GM23338 (cell line): ENCODE measurements around the gene ELFN2. TPM values are rescaled to one million over a fixed set of nuclear protein-coding genes. Genes with fewer than 3 reads are reported as not detected.

Experiments
- ATAC-seq: fragments of 200-7000 bp; cut with Tn5 transposase; 3 replicates; pipeline ENCODE4 v1.9.1; 2020
- DNase-seq: peaks from one replicate; pipeline ENCODE4 v3.0.0-alpha.2; 2015; ENCODE audit warnings: low spot score
- H2AFZ ChIP-seq: fragments of 200-600 bp; sonication (generic); 2 replicates; pipeline ENCODE4 v1.8.0; 2016; ENCODE audit warnings: antibody characterized with exemption, mild to moderate bottlenecking, moderate library complexity
- H3F3A ChIP-seq: fragments of 200-600 bp; sonication (generic); replicated peaks from 2 replicates; pipeline ENCODE4 v1.8.0; 2017; ENCODE audit warnings: antibody characterized with exemption, mixed run types, low read depth
- H3K27ac ChIP-seq: fragments of 200-600 bp; sonication (generic); 2 replicates; pipeline ENCODE4 v1.6.1; 2016; ENCODE audit warnings: low read depth
- H3K27me3 ChIP-seq: fragments of 200-600 bp; sonication (generic); 2 replicates; pipeline ENCODE4 v1.8.0; 2016; ENCODE audit warnings: mild to moderate bottlenecking, mixed run types, moderate library complexity; ENCODE audit not compliant: insufficient read depth
- H3K36me3 ChIP-seq: fragments of 200-600 bp; sonication (generic); 2 replicates; pipeline ENCODE4 v1.8.0; 2016; ENCODE audit warnings: mild to moderate bottlenecking; ENCODE audit not compliant: insufficient read depth
- H3K4me1 ChIP-seq: fragments of 200-600 bp; sonication (generic); 2 replicates; pipeline ENCODE4 v1.8.0; 2016; ENCODE audit warnings: mild to moderate bottlenecking, moderate library complexity; ENCODE audit not compliant: insufficient read depth
- H3K4me2 ChIP-seq: fragments of 200-600 bp; sonication (generic); 2 replicates; pipeline ENCODE4 v1.7.1; 2017; ENCODE audit warnings: mixed run types
- H3K4me3 ChIP-seq: fragments of 200-600 bp; sonication (generic); 2 replicates; pipeline ENCODE4 v1.6.1; 2016; ENCODE audit warnings: mixed run types
- H3K79me2 ChIP-seq: fragments of 200-600 bp; sonication (generic); replicated peaks from 2 replicates; pipeline ENCODE4 v1.8.0; 2017; ENCODE audit warnings: mild to moderate bottlenecking; ENCODE audit not compliant: insufficient read depth
- H3K9me2 ChIP-seq: fragments of 200-600 bp; sonication (generic); 2 replicates; pipeline ENCODE4 v1.8.0; 2017; ENCODE audit not compliant: insufficient read depth
- H4K20me1 ChIP-seq: fragments of 200-600 bp; sonication (generic); replicated peaks from 2 replicates; pipeline ENCODE4 v1.8.0; 2017; ENCODE audit warnings: mild to moderate bottlenecking; ENCODE audit not compliant: insufficient read depth
- H3K27ac Mint-ChIP-seq: 2 replicates; pipeline ENCODE4 v1.8.0; 2020; ENCODE audit warnings: inconsistent platforms, mild to moderate bottlenecking, moderate library complexity, mixed read lengths
- H3K27me3 Mint-ChIP-seq: 3 replicates; pipeline ENCODE4 v1.8.0; 2022; ENCODE audit warnings: low read depth, mild to moderate bottlenecking, moderate library complexity, mixed read lengths, inconsistent platforms; ENCODE audit not compliant: insufficient read depth, poor library complexity
- H3K36me3 Mint-ChIP-seq: 3 replicates; pipeline ENCODE4 v1.8.0; 2021; ENCODE audit warnings: low read depth, mild to moderate bottlenecking, inconsistent platforms, moderate library complexity, mixed read lengths
- H3K4me1 Mint-ChIP-seq: 3 replicates; pipeline ENCODE4 v1.8.0; 2020; ENCODE audit warnings: mild to moderate bottlenecking, inconsistent platforms, mixed read lengths
- H3K4me3 Mint-ChIP-seq: 3 replicates; pipeline ENCODE4 v1.8.0; 2021; ENCODE audit warnings: moderate library complexity, mild to moderate bottlenecking, inconsistent platforms, mixed read lengths
- H3K9me3 Mint-ChIP-seq: 3 replicates; pipeline ENCODE4 v1.8.0; 2020; ENCODE audit warnings: moderate library complexity, mild to moderate bottlenecking, inconsistent platforms, mixed read lengths
- CREB1 ChIP-seq: fragments of 250-450 bp; sonication (Bioruptor Pico); IDR thresholded peaks from 2 replicates; pipeline ENCODE4 v1.5.0; 2020; ENCODE audit warnings: low read depth, mild to moderate bottlenecking, moderate library complexity
- EZH2 ChIP-seq: fragments of 200-600 bp; sonication (generic); IDR thresholded peaks from one replicate; pipeline ENCODE4 v1.8.0; 2017; ENCODE audit warnings: antibody characterized with exemption, mild to moderate bottlenecking, low read depth; ENCODE audit not compliant: unreplicated experiment
- EZH2phosphoT487 ChIP-seq: fragments of 200-600 bp; sonication (generic); IDR thresholded peaks from one replicate; pipeline ENCODE4 v1.8.1; 2018; ENCODE audit warnings: antibody characterized with exemption; ENCODE audit not compliant: unreplicated experiment
- JUNB ChIP-seq: IDR thresholded peaks from one replicate; pipeline ENCODE4 v1.6.1; 2016; ENCODE audit warnings: antibody characterized with exemption; ENCODE audit not compliant: unreplicated experiment
- NANOG ChIP-seq: IDR thresholded peaks from 2 replicates; pipeline ENCODE4 v1.6.1; 2016; ENCODE audit warnings: antibody characterized with exemption, borderline replicate concordance
- POLR2AphosphoS5 ChIP-seq: IDR thresholded peaks from 2 replicates; pipeline ENCODE4 v1.6.1; 2016; ENCODE audit warnings: antibody characterized with exemption, low read depth
- STAT1 ChIP-seq: IDR thresholded peaks from one replicate; pipeline ENCODE4 v1.6.1; 2016; ENCODE audit warnings: antibody characterized with exemption; ENCODE audit not compliant: unreplicated experiment
- ZNF114 ChIP-seq: fragments of 250-450 bp; sonication (Bioruptor Pico); IDR thresholded peaks from 2 replicates; pipeline ENCODE4 v1.5.0; 2020; ENCODE audit warnings: mild to moderate bottlenecking, moderate library complexity
- ZNF331 ChIP-seq: fragments of 250-450 bp; sonication (Bioruptor Pico); IDR thresholded peaks from 2 replicates; pipeline ENCODE4 v1.5.0; 2020; ENCODE audit warnings: low read depth, mild to moderate bottlenecking, moderate library complexity
- polyA plus RNA-seq: library from polyadenylated mRNA; unstranded; fragments of >200 nt; fragmentation: Nextera tagmentation; extraction: Ambion mirVana; gene quantifications from 2 replicates; pipeline ENCODE4 v1.2.1, GENCODE V29; 2016
- total RNA-seq: library from RNA; depleted of rRNA; stranded (reverse); fragments of >200 nt; shearing (Covaris generic); gene quantifications from 2 replicates; pipeline ENCODE4 v1.2.3, GENCODE V29; 2014
- TF ChIP-seq, protein P1 (sequence below): IDR thresholded peaks from one replicate; pipeline ENCODE4 v1.6.1; 2018; ENCODE audit warnings: antibody characterized with exemption; ENCODE audit not compliant: unreplicated experiment
- TF ChIP-seq, protein P2 (sequence below), 2 experiments: fragments of 200-600 bp in 1 of 2; sonication (generic) in 1 of 2; conservative IDR thresholded peaks; 2 replicates each; pipeline versions ENCODE4 v1.5.1 to v1.6.1; 2016 to 2017; ENCODE audit warnings: antibody characterized with exemption in 2 of 2, low read depth in 2 of 2, mild to moderate bottlenecking in 2 of 2, moderate library complexity in 1 of 2
- TF ChIP-seq, protein P3 (sequence below): IDR thresholded peaks from 2 replicates; pipeline ENCODE4 v1.6.1; 2016; ENCODE audit warnings: antibody characterized with exemption

The ELFN2 gene
- total and polyA plus RNA-seq, 2 experiments from 2014 or later = 0.18 to 0.35 TPM

DNA sequence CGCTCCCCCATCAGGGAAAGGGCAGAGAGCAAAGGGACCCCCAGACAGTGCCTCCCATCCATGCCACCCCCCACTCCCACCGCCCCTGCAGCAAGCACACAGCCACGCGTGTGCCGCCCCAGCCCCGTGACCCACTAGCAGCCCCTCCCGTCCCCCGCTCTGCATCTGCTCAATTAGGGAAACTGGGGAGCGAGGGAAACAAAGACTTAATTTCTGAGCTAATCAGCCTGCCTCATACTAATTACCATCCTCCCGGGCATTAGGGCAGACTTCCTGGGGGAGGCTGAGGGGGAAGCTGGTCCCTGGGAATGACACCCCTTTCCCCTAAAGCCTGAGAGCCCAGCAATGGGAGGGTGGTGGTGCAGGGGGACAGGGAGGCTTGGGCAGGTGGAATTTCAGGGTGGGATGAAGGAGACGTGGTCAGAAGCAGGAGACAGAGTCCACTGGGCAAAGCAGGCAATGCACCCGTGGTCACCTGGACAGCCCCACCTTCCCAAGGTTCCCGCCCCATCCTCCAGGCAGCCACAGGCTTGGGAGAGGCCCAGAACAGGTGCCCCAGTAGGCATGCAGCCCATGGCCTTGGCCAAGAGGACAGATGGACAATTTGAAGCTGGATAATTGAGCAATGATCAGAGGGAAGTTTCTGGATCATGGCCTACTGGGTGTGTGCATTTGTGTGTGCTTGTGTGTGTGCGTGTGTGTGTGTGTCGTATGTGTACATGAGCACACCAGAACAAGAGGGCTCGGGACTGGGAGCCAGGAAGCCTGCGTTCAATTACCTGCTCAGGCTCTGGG is 20.6 kb downstream of the ELFN2 start:
- Mint-ChIP-seq H3K27ac (no peak overlapping the region), H3K4me3 (no peak overlapping the region), H3K9me3 (no peaks in the 10 kb centered on the region), H3K27me3 (peaks cover 10% of the 10 kb centered on the region), H3K36me3 (no peaks in the 10 kb centered on the region), H3K4me1 (peaks cover 25% of the 10 kb centered on the region)
- Histone ChIP-seq H3K79me2 (no peaks in the 10 kb centered on the region), H3F3A (no peaks in the 10 kb centered on the region), H4K20me1 (no peaks in the 10 kb centered on the region), H3K4me3 (no peak overlapping the region), H2AFZ (no peak overlapping the region), H3K27me3 (no peaks in the 10 kb centered on the region), H3K4me1 (peaks cover 3% of the 10 kb centered on the region; the same call in 1 of the 2 replicates), H3K27ac (no peak overlapping the region), H3K4me2 (no peak overlapping the region), H3K36me3 (no peaks in the 10 kb centered on the region), H3K9me2 (no peaks in the 10 kb centered on the region)
- DNase-seq (no peak), ATAC-seq (no peak)
- TF ChIP-seq ZNF331 (CRISPR knock-in tag) = no peak
- no peak for TF ChIP-seq JUNB
- no peak for TF ChIP-seq EZH2phosphoT487
- TF ChIP-seq ZNF114 (CRISPR knock-in tag) = no peak
- TF ChIP-seq, protein P1, sequence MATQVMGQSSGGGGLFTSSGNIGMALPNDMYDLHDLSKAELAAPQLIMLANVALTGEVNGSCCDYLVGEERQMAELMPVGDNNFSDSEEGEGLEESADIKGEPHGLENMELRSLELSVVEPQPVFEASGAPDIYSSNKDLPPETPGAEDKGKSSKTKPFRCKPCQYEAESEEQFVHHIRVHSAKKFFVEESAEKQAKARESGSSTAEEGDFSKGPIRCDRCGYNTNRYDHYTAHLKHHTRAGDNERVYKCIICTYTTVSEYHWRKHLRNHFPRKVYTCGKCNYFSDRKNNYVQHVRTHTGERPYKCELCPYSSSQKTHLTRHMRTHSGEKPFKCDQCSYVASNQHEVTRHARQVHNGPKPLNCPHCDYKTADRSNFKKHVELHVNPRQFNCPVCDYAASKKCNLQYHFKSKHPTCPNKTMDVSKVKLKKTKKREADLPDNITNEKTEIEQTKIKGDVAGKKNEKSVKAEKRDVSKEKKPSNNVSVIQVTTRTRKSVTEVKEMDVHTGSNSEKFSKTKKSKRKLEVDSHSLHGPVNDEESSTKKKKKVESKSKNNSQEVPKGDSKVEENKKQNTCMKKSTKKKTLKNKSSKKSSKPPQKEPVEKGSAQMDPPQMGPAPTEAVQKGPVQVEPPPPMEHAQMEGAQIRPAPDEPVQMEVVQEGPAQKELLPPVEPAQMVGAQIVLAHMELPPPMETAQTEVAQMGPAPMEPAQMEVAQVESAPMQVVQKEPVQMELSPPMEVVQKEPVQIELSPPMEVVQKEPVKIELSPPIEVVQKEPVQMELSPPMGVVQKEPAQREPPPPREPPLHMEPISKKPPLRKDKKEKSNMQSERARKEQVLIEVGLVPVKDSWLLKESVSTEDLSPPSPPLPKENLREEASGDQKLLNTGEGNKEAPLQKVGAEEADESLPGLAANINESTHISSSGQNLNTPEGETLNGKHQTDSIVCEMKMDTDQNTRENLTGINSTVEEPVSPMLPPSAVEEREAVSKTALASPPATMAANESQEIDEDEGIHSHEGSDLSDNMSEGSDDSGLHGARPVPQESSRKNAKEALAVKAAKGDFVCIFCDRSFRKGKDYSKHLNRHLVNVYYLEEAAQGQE = no peak
- TF ChIP-seq POLR2AphosphoS5 = no peak
- no peak for TF ChIP-seq CREB1 (CRISPR knock-in tag)
- TF ChIP-seq, protein P2, sequence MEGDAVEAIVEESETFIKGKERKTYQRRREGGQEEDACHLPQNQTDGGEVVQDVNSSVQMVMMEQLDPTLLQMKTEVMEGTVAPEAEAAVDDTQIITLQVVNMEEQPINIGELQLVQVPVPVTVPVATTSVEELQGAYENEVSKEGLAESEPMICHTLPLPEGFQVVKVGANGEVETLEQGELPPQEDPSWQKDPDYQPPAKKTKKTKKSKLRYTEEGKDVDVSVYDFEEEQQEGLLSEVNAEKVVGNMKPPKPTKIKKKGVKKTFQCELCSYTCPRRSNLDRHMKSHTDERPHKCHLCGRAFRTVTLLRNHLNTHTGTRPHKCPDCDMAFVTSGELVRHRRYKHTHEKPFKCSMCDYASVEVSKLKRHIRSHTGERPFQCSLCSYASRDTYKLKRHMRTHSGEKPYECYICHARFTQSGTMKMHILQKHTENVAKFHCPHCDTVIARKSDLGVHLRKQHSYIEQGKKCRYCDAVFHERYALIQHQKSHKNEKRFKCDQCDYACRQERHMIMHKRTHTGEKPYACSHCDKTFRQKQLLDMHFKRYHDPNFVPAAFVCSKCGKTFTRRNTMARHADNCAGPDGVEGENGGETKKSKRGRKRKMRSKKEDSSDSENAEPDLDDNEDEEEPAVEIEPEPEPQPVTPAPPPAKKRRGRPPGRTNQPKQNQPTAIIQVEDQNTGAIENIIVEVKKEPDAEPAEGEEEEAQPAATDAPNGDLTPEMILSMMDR (conservative IDR thresholded peaks at IDR 0.05; ENCODE audit: low read depth in 2 of 2) = no peak
- TF ChIP-seq EZH2 = no peak
- no peak for TF ChIP-seq STAT1
- TF ChIP-seq NANOG = no peak
- TF ChIP-seq, protein P3, sequence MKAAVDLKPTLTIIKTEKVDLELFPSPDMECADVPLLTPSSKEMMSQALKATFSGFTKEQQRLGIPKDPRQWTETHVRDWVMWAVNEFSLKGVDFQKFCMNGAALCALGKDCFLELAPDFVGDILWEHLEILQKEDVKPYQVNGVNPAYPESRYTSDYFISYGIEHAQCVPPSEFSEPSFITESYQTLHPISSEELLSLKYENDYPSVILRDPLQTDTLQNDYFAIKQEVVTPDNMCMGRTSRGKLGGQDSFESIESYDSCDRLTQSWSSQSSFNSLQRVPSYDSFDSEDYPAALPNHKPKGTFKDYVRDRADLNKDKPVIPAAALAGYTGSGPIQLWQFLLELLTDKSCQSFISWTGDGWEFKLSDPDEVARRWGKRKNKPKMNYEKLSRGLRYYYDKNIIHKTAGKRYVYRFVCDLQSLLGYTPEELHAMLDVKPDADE = no peak
